ENCODE results near the gene BAZ2B. TPM values are rescaled to one million over a fixed set of nuclear protein-coding genes. Genes with fewer than 3 reads are reported as not detected.
"Not testable (repeated sequence)": the region's sequence is repeated elsewhere in the genome, so short reads cannot be mapped to it uniquely, and the experiment has no call there.

BAZ2B gene
- total and polyA plus RNA-seq, 8 donors = 60.0 to 142 (median 101) TPM

DNA sequence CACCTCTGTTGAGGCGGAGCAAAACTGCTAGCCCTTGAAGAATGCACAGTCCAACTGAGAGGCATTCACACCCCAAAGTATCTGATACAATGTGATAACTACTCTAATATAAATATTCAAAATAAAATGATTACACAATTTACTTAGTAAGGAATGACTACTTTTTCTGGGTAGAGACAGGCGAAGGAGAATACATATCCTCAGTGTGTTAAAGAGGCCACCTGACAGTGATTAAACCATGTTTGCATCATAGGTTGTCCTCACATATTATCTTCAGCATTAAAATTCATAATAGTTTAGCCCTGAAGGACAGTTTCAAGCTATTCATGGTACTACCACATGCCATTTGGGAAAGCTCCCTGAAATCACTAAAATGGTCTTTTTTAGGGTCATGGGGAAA is 16.9 kb upstream of the BAZ2B start:
- H3K4me3 ChIP-seq = no peak overlapping the region
- TF ChIP-seq, protein P1, sequence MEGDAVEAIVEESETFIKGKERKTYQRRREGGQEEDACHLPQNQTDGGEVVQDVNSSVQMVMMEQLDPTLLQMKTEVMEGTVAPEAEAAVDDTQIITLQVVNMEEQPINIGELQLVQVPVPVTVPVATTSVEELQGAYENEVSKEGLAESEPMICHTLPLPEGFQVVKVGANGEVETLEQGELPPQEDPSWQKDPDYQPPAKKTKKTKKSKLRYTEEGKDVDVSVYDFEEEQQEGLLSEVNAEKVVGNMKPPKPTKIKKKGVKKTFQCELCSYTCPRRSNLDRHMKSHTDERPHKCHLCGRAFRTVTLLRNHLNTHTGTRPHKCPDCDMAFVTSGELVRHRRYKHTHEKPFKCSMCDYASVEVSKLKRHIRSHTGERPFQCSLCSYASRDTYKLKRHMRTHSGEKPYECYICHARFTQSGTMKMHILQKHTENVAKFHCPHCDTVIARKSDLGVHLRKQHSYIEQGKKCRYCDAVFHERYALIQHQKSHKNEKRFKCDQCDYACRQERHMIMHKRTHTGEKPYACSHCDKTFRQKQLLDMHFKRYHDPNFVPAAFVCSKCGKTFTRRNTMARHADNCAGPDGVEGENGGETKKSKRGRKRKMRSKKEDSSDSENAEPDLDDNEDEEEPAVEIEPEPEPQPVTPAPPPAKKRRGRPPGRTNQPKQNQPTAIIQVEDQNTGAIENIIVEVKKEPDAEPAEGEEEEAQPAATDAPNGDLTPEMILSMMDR (IDR thresholded peaks at IDR 0.05) = no peak
- intact Hi-C loops (cut with DNase I) = no loop called here
- H3K4me1 ChIP-seq = peaks cover 0 to 12% of the 10 kb centered on the region in 2 donors
- no peak for ATAC-seq
- no peak for DNase-seq
- no peaks in the 10 kb centered on the region for H3K9me3 ChIP-seq
- no peak overlapping the region for H3K27ac ChIP-seq
- H3K36me3 ChIP-seq = no peaks in the 10 kb centered on the region
- H3K27me3 ChIP-seq = no peaks in the 10 kb centered on the region

GRCh38 chr2:159625628-159626027 is 9.3 kb upstream of the BAZ2B start:
- DNase-seq; H3K4me3 ChIP-seq; H3K9me3 ChIP-seq; H3K27me3 ChIP-seq; H3K27ac ChIP-seq; H3K4me1 ChIP-seq; ATAC-seq; H3K36me3 ChIP-seq; intact Hi-C loops (cut with DNase I): not testable (repeated sequence)

DNA sequence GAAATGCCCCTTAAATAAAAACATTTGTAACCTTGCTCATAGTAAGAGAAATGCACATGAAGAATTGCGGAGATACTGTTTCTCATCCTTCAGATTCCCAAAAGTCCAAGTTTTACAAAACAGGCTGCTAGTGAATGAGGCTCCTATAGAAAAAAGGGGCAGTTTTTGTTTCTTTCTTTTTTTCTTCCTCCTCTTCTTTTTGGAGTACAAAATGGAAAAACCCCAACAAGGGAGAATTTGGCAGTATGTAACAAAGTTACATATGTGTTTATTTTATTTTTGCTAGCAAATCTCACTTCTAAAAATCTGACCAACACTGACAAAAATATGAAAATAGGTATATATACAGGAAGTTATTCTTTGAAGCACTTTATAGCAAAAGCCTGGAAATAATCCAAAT is 7.1 kb upstream of the BAZ2B start:
- peaks cover 0 to 8% of the 10 kb centered on the region in 2 donors for H3K4me1 ChIP-seq
- no peak overlapping the region for H3K27ac ChIP-seq
- no peaks in the 10 kb centered on the region for H3K27me3 ChIP-seq
- intact Hi-C loops (cut with DNase I) = no loop called here
- TF ChIP-seq, protein P1 (IDR thresholded peaks at IDR 0.05) = no peak
- DNase-seq (no peak), ATAC-seq (no peak)
- no peak overlapping the region for H3K4me3 ChIP-seq
- H3K9me3 ChIP-seq = no peaks in the 10 kb centered on the region
- no peaks in the 10 kb centered on the region for H3K36me3 ChIP-seq

- Histone ChIP-seq H3K36me3 (no peaks in the 10 kb centered on the region), H3K4me1 (peaks cover 0 to 12% of the 10 kb centered on the region in 2 donors), H3K4me3 (no peak overlapping the region), H3K27me3 (no peaks in the 10 kb centered on the region), H3K27ac (no peak overlapping the region), H3K9me3 (no peaks in the 10 kb centered on the region)
- TF ChIP-seq, protein P1 (IDR thresholded peaks at IDR 0.05) = no peak
- intact Hi-C loops (cut with DNase I) = no loop called here
- DNase-seq (no peak), ATAC-seq (no peak)
Measured at GRCh38 chr2:159622966-159623365, 6.6 kb upstream of the BAZ2B start.

GRCh38 chr2:159620796-159621195 is 4.4 kb upstream of the BAZ2B start:
- Histone ChIP-seq H3K9me3 (no peaks in the 10 kb centered on the region), H3K27me3 (no peaks in the 10 kb centered on the region), H3K4me1 (peaks cover 0 to 28% of the 10 kb centered on the region in 2 donors), H3K4me3 (no peak overlapping the region), H3K36me3 (no peaks in the 10 kb centered on the region), H3K27ac (no peak overlapping the region)
- intact Hi-C loops (cut with DNase I) = no loop called here
- TF ChIP-seq, protein P1 (IDR thresholded peaks at IDR 0.05) = no peak
- no peak for ATAC-seq
- DNase-seq = no peak

DNA sequence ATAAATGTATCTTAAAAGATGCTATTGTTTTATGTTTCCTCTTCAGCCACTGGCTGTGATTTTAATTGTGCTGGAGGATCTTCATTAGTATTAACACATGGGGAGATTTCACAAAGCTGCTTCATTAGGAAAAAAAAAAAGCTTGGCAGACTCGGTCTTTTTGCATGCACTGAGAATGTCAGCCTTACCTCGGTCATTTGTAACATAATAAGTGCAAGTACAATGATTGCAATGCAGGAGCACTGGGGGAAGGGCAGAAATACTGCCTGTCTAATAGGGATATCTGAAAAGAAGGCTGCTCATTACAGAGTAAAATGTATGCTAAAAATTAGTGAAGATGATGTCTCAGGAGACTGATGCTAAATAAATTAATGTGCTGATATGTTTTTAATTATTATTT is 1.3 kb upstream of the BAZ2B start:
- Histone ChIP-seq H3K9me3 (no peaks in the 10 kb centered on the region), H3K4me1 (peaks cover 3 to 41% of the 10 kb centered on the region in 2 donors), H3K36me3 (no peaks in the 10 kb centered on the region), H3K27ac (no peak overlapping the region), H3K27me3 (no peaks in the 10 kb centered on the region), H3K4me3 (peak overlapping the region in 1 of 2 donors; percentile 67)
- TF ChIP-seq, protein P1 (IDR thresholded peaks at IDR 0.05) = no peak
- DNase-seq (peak in 1 of 4 donors; percentile 55), ATAC-seq (no peak)
- intact Hi-C loops (cut with DNase I) = no loop called here

Data from left lung (tissue), 10 donors.